Measurements from ENCODE around the gene ENTPD2.

DNA sequence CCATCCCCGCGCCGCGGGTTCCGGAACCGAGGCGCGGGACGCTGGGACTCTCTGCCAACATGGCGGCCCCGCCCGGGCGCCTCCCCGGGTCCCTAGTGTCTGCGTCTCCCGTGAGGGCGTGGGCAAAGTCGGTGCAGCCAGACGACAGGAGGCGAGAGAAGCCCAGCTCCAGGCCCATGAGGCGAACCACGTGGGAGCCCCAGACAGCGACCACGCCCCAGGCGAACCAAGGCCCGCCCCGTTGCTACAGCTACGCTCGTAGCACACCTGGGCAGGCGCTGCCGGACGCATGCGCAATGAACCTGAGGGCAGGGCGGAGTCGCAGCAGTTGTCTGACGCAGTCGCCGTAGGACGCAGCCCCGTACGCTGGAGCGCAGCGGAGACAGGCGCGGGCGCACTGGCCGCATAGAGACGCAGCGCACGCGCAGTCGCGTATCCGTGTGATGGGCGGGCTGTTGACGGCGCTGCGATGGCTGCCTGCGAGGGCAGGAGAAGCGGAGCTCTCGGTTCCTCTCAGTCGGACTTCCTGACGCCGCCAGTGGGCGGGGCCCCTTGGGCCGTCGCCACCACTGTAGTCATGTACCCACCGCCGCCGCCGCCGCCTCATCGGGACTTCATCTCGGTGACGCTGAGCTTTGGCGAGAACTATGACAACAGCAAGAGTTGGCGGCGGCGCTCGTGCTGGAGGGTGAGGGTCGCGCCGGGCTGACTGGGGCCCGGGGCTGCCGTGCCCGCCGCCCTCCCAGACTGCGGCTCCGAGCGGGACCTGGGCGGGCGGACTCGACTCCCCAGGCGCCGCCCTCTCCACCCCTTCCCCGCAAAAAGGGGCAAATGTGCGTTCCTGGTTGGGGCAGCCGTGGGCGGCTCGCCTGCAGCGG is 32.9 kb upstream of the ENTPD2 start, which contains the start of gene MAN1B1:
- TF ChIP-seq ELF4 (IDR thresholded peaks at IDR 0.05) (no peak), SUZ12 (IDR thresholded peaks at IDR 0.05) (no peak), SP1 (IDR thresholded peaks at IDR 0.05) (no peak), CTBP1 (IDR thresholded peaks at IDR 0.05; ENCODE audit: borderline replicate concordance) (no peak), TARDBP (IDR thresholded peaks at IDR 0.05) (peak; percentile 53; the same call in 1 of the 2 replicates), FOXK2 (IDR thresholded peaks at IDR 0.05) (no peak), FOXA1 (IDR thresholded peaks at IDR 0.05) (no peak), HDGF (IDR thresholded peaks at IDR 0.05; ENCODE audit: borderline replicate concordance) (peak; percentile 43; the same call in 1 of the 2 replicates), NFRKB (IDR thresholded peaks at IDR 0.05) (no peak), LEF1 (IDR thresholded peaks at IDR 0.05; ENCODE audit: borderline replicate concordance) (no peak), BHLHE40 (IDR thresholded peaks at IDR 0.05; ENCODE audit: borderline replicate concordance) (no peak)

Data from HEK293T (cell line).